DND-41 (cell line): ENCODE data around the gene TRIM46.

Experiments used
- ATAC-seq: fragments of 200-7000 bp; cut with Tn5 transposase; 3 replicates; pipeline ENCODE4 v1.9.1; 2021; ENCODE audit warnings: low read depth; ENCODE audit not compliant: insufficient read depth
- DNase-seq: peaks from one replicate; pipeline ENCODE4 v3.0.0-alpha.2; 2020
- H2AFZ ChIP-seq: 2 replicates; pipeline ENCODE4 v1.6.0; 2012; ENCODE audit warnings: low read depth, low read length
- H3K27ac ChIP-seq: 2 replicates; pipeline ENCODE4 v1.5.1; 2012; ENCODE audit warnings: low read length, inconsistent platforms
- H3K27me3 ChIP-seq: fragments of 200-600 bp; sonication (generic); 2 replicates; pipeline ENCODE4 v1.6.0; 2012; ENCODE audit warnings: low read length, mild to moderate bottlenecking, inconsistent platforms; ENCODE audit not compliant: insufficient read depth, poor library complexity
- H3K36me3 ChIP-seq: 2 replicates; pipeline ENCODE4 v1.5.1; 2012; ENCODE audit warnings: low read length, inconsistent platforms; ENCODE audit not compliant: insufficient read depth
- H3K4me1 ChIP-seq: 2 replicates; pipeline ENCODE4 v1.5.1; 2012; ENCODE audit warnings: mild to moderate bottlenecking, low read length; ENCODE audit not compliant: insufficient read depth
- H3K4me2 ChIP-seq: 2 replicates; pipeline ENCODE4 v1.6.0; 2012; ENCODE audit warnings: mild to moderate bottlenecking, moderate library complexity, low read length, inconsistent platforms; ENCODE audit not compliant: insufficient read depth
- H3K4me3 ChIP-seq, 2 experiments: fragments of 200-600 bp in 1 of 2; shearing (Covaris generic) in 1 of 2; 2 replicates each; pipeline ENCODE4 v1.5.1; 2012 to 2016; ENCODE audit warnings: inconsistent platforms in 2 of 2, low read length in 2 of 2, mild to moderate bottlenecking in 2 of 2, low read depth in 1 of 2, moderate library complexity in 1 of 2
- H3K79me2 ChIP-seq: 2 replicates; pipeline ENCODE4 v1.6.0; 2012; ENCODE audit warnings: low read length, inconsistent platforms; ENCODE audit not compliant: insufficient read depth
- H3K9ac ChIP-seq: 2 replicates; pipeline ENCODE4 v1.6.0; 2012; ENCODE audit warnings: low read depth, mild to moderate bottlenecking, inconsistent platforms, low read length, moderate library complexity
- H3K9me3 ChIP-seq: 2 replicates; pipeline ENCODE4 v1.5.1; 2012; ENCODE audit warnings: low read length, moderate library complexity, mild to moderate bottlenecking, inconsistent platforms; ENCODE audit not compliant: insufficient read depth, severe bottlenecking
- H4K20me1 ChIP-seq: 2 replicates; pipeline ENCODE4 v1.6.0; 2012; ENCODE audit warnings: low read length; ENCODE audit not compliant: insufficient read depth
- CTCF ChIP-seq: IDR thresholded peaks from 2 replicates; pipeline ENCODE4 v1.5.1; 2012; ENCODE audit warnings: borderline replicate concordance, low read length, moderate library complexity, mild to moderate bottlenecking; ENCODE audit not compliant: poor library complexity, severe bottlenecking; ENCODE audit errors: extremely low read depth
- EZH2 ChIP-seq: IDR thresholded peaks from 3 replicates; pipeline ENCODE4 v1.6.1; 2012; ENCODE audit warnings: borderline replicate concordance, low read depth, mild to moderate bottlenecking, moderate library complexity, low read length, inconsistent platforms; ENCODE audit not compliant: severe bottlenecking

Gene TRIM46

DNA sequence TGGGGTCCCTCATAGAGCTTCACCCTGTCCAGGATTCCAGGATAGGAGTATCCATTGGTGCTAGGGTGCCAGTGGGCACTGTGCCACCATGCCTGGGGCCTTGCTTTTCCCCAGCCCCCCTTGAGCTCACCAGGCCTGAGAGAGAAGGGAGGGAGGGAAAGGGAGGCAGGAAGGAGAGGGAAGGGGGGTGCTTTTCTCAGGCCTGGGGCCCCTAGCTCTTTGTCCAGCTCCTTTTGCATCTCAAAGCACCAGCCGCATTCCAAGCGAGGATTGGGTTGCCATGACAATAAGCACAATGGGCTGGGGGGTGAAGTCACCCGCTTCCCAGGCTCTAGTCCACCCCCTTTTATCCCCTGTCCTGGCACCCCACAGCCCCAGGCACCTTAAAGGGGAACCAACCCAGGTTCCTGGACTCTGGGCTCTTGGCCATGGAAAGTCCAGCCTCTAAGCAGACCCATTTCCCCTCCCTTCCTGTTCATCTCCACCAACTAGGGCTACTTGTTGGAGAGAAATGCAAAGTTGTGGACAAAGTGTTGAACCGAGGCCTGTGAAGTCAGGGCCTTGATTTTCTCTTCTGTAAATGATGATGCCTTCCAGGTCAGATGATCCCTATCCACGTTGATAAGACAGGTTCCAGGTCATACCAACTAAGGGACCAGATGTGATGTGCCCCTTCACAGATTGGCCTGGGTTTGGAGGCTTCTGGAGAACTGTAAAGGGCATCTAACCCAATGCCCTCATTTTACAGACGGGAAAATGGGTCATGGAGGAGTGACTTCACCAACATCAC, 22.6 kb downstream of the TRIM46 start:
- Histone ChIP-seq H2AFZ (no peak overlapping the region), H3K9ac (peak overlapping the region; percentile 84)

DNA sequence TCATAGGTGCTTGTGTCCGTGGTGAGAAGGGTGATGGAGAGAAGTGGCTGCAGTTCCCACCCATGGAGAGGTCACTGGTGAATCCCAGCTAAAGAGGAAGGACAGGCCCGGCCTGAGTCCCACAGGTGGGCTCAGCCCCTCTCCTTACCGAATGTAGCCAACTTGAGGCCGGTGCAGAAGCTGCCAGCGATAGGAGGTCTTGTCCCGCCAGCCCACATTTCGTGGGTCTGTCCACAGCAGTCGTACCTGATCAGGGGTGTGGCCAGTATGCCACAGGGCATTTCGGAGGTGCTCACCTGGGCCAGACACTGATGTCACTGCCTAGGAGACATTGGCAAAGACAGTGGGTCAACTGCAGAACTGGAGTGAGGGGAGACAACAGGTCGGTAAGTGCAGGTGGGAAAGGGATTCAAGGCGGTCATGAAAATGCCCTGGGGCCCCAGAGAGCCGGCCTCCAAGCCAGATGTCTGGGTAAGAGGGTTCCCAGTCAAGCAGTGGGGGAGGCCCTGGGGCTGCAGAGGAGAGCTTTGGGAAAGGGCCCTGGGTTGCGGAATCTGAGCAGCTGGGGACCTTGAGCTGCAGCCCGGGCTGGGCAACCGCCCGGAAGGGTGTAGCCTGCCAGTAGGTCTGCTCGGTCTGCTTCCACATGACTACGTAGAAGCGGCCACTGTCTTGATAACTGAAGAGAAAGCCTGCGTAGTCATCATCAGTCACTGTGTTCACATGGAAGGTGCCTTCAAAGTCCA, 23.4 kb downstream of the TRIM46 start:
- TF ChIP-seq CTCF: no peak
- no peak for TF ChIP-seq EZH2
- ATAC-seq (no peak), DNase-seq (no peak)
- Histone ChIP-seq H3K79me2 (0 out of 2 replicates have a peak, but pooled peaks cover 8% of the 10 kb centered on the region), H3K9ac (no peak overlapping the region), H3K27ac (no peak overlapping the region), H4K20me1 (0 out of 2 replicates have a peak, but pooled peaks cover 5% of the 10 kb centered on the region), H3K27me3 (no peaks in the 10 kb centered on the region), H2AFZ (no peak overlapping the region), H3K36me3 (peaks cover 9% of the 10 kb centered on the region), H3K4me3 (no peak overlapping the region), H3K9me3 (no peaks in the 10 kb centered on the region), H3K4me2 (no peak overlapping the region), H3K4me1 (peaks cover 34% of the 10 kb centered on the region)

More for the DNA sequence above, 22.6 kb downstream of the TRIM46 start:
- ATAC-seq (no peak), DNase-seq (no peak)
- 0 out of 2 replicates have a peak, but pooled peaks cover 5% of the 10 kb centered on the region for H4K20me1 ChIP-seq
- 0 out of 2 replicates have a peak, but pooled peaks cover 8% of the 10 kb centered on the region for H3K79me2 ChIP-seq
- no peak for TF ChIP-seq CTCF
- H3K4me2 ChIP-seq: peak overlapping the region; percentile 95; the same call in 1 of the 2 replicates
- peaks cover 34% of the 10 kb centered on the region for H3K4me1 ChIP-seq
- H3K36me3 ChIP-seq: peaks cover 9% of the 10 kb centered on the region
- H3K27me3 ChIP-seq: no peaks in the 10 kb centered on the region
- no peak overlapping the region for H3K27ac ChIP-seq
- no peak overlapping the region for H3K4me3 ChIP-seq
- H3K9me3 ChIP-seq: no peaks in the 10 kb centered on the region

- ATAC-seq (no peak), DNase-seq (no peak)
- H3K9ac ChIP-seq: no peak overlapping the region
- H3K4me1 ChIP-seq: peaks cover 29% of the 10 kb centered on the region
- H3K27me3 ChIP-seq: no peaks in the 10 kb centered on the region
- 0 out of 2 replicates have a peak, but pooled peaks cover 8% of the 10 kb centered on the region for H3K79me2 ChIP-seq
- no peak overlapping the region for H3K27ac ChIP-seq
- no peak overlapping the region for H3K4me2 ChIP-seq
- TF ChIP-seq CTCF: no peak
- no peak overlapping the region for H3K4me3 ChIP-seq
- 0 out of 2 replicates have a peak, but pooled peaks cover 5% of the 10 kb centered on the region for H4K20me1 ChIP-seq
- no peak overlapping the region for H2AFZ ChIP-seq
- H3K9me3 ChIP-seq: no peaks in the 10 kb centered on the region
- H3K36me3 ChIP-seq: peaks cover 9% of the 10 kb centered on the region
These were observed 24.4 kb downstream of the TRIM46 start for GRCh38 chr1:155197901-155198546.
